Neural cell (in vitro differentiated cells): ENCODE results near the gene ZDHHC14.

Experiments
- CTCF ChIP-seq: fragments of 450-650 bp; IDR thresholded peaks from 2 replicates; pipeline ENCODE4 v1.5.1; 2014; ENCODE audit warnings: antibody characterized with exemption, mild to moderate bottlenecking, moderate library complexity; ENCODE audit not compliant: poor library complexity, severe bottlenecking
- POLR2AphosphoS5 ChIP-seq: IDR thresholded peaks from 2 replicates; pipeline ENCODE4 v1.6.1; 2012

- TF ChIP-seq CTCF (no peak), POLR2AphosphoS5 (no peak)
These were observed 136.8 kb downstream of the ZDHHC14 start for GRCh38 chr6:157517601-157518359.
